Activated CD8-positive, alpha-beta memory T cell treated with anti-CD3 and anti-CD28 coated beads for 36 hours (primary cell): ENCODE measurements around the gene MAD1L1. TPM values are rescaled to one million over a fixed set of nuclear protein-coding genes. Genes with fewer than 3 reads are reported as not detected.

Experiments used
- CTCF ChIA-PET: fragments of 350-600 bp; sonication (Branson Sonifier 250); formaldehyde crosslinking; loops from one replicate; lab custom pipeline; 2021; ENCODE audit warnings: antibody characterized with exemption; lab: Charles Lee
- POLR2A ChIA-PET: fragments of 350-600 bp; sonication (Branson Sonifier 250); formaldehyde crosslinking; loops from one replicate; lab custom pipeline; 2021; ENCODE audit warnings: antibody characterized with exemption; lab: Charles Lee
- total RNA-seq, 2 experiments: library from RNA; stranded (reverse); gene quantifications; one replicate each; pipeline ENCODE4 v1.2.3, GENCODE V29; 2021

MAD1L1 gene
- total RNA-seq, 2 experiments from 2014 or later = 39.4 to 40.8 TPM

GRCh38 chr7:2225336-2225735 is 7.4 kb downstream of the MAD1L1 start:
- POLR2A ChIA-PET = no interaction called here

GRCh38 chr7:2224934-2225333 is 7.8 kb downstream of the MAD1L1 start:
- ChIA-PET CTCF (no interaction called here), POLR2A (no interaction called here)

More at GRCh38 chr7:2225336-2225735, 7.4 kb downstream of the MAD1L1 start:
- CTCF ChIA-PET = no interaction called here

GRCh38 chr7:2224491-2224928 is 8.2 kb downstream of the MAD1L1 start:
- CTCF ChIA-PET = no interaction called here
- POLR2A ChIA-PET = no interaction called here

DNA sequence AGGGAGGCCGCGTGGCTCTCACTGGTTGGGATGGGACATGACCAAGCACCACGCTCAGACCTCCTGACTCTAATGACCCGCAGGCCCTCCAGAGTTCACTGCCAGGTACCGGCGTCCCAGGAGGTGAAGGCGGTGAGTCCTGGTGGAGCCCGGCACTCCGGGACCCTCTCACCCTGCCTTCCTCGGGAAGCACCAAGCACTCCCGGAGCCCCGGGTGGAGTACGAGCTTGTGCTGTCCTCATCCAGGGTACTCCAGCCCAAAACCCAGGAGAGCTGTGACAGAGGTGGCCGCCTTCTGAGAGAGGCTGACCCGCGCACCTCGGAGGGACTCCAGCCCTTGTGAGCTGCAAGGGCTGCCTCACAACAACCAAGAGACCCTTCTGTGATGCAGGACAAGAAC is 9.4 kb downstream of the MAD1L1 start:
- ChIA-PET CTCF (no interaction called here), POLR2A (no interaction called here)

GRCh38 chr7:2222516-2222915 is 10.2 kb downstream of the MAD1L1 start:
- POLR2A ChIA-PET = no interaction called here
- CTCF ChIA-PET = no interaction called here

DNA sequence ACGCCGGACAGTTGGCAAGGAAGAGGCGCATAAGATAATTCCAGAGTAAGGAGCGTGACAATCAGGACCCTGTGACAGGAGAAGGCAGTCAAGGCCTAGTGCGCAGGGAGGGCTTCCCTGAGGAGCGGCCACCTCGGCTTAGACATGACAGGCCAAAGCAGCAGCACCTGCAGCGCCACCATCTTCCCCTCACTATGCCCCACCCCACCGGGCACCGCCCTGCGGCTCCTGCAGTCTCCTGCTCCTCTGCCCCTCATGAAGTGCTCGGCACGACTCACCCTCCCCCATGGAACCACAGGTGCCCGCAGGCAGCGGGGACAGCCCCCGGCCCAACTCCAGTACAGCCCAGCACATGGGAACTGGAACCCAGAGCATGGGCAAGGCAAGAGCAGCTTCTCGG is 11.8 kb downstream of the MAD1L1 start:
- ChIA-PET CTCF (no interaction called here), POLR2A (no interaction called here)

- CTCF ChIA-PET = no interaction called here
- POLR2A ChIA-PET = no interaction called here
Measured at GRCh38 chr7:2220506-2220905, 12.2 kb downstream of the MAD1L1 start.

DNA sequence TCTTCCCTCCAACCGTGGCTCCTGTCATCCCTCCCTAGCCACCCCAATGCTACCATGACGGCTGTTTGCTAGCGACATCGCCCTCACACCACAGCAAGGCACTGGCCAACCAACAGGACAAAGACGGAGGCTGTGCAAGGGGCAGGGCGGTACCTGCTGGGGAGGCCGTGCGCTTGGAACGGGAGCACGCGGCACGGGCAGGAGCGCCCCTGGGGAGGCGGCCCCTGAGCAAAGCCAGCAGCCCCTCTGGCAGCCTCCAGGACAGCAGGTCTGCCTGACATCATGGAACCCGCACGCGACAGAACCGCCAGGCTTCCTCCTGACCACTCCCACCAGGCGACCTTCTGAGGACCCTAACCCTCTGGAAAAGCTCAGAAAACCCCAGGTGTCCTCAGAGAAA is 12.7 kb downstream of the MAD1L1 start:
- ChIA-PET POLR2A (no interaction called here), CTCF (no interaction called here)

- ChIA-PET POLR2A (no interaction called here), CTCF (no interaction called here)
Measured at GRCh38 chr7:2219606-2220005, 13.1 kb downstream of the MAD1L1 start.

DNA sequence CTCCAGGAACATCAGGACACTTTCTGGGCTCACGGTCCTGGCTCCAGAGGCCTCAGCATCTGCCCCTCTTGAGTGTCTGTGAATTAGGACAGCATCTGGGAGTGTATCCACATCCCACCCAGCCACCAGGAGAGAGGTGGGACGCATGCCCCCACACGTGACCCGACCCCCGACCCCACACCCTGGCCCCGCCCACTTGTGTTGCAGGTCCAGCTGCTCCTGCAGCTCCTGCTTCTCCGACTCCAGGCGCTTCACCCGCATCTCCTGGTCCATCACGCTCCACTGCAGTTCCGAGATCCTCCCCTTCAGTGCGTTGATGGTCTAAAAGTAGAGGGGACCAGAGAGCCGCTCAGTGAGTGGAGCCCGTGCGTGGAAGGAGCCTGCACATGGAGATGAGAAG is 13.6 kb downstream of the MAD1L1 start:
- CTCF ChIA-PET = no interaction called here
- POLR2A ChIA-PET = no interaction called here

DNA sequence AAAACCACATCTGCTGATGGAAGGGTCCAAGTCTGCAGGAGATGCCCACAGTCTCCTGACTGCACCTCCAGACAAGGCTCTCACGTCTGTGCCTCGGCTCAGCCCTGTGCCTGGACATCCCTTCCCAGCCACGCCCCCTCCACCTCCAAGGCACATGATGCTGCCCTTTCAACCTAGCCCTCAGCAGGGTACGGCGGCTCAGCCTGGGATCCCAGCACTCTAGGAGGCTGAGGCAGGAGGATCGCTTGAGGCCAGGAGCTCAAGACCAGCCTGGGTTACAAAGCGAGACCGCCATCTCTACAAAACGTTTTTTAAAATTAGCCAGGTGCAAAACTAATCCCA is 14.3 kb downstream of the MAD1L1 start:
- ChIA-PET CTCF (no interaction called here), POLR2A (no interaction called here)

- CTCF ChIA-PET = no interaction called here
- POLR2A ChIA-PET = no interaction called here
Measured at GRCh38 chr7:2217716-2218443, 14.9 kb downstream of the MAD1L1 start.

- CTCF ChIA-PET = no interaction called here
- POLR2A ChIA-PET = no interaction called here
Measured at GRCh38 chr7:2217206-2217605, 15.5 kb downstream of the MAD1L1 start.

- CTCF ChIA-PET = no interaction called here
- POLR2A ChIA-PET = no interaction called here
Measured at GRCh38 chr7:2215851-2216250, 16.9 kb downstream of the MAD1L1 start.

DNA sequence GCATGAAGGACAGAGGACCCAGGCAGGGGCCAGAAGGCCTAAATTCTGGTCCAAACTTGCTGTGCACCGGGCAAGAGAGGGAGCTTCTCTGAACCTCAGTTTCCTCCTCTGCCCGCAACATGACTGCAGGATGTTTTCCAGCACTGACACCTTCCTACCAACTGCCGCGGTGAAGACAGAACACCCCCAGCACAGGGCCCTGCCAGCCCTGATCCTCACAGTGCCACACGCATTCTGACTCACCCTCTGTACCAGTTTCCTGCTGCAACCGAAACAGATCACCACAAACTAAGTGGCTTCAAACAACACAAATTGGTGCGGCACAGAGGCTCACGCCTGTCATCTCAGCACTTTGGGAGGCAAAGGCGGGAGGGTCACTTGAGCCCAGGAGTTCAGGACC is 18.1 kb downstream of the MAD1L1 start:
- POLR2A ChIA-PET = no interaction called here
- CTCF ChIA-PET = no interaction called here

- POLR2A ChIA-PET = no interaction called here
- CTCF ChIA-PET = no interaction called here
Measured at GRCh38 chr7:2213551-2214215, 19.1 kb downstream of the MAD1L1 start.

GRCh38 chr7:2212906-2213305 is 19.8 kb downstream of the MAD1L1 start:
- ChIA-PET POLR2A (no interaction called here), CTCF (no interaction called here)

DNA sequence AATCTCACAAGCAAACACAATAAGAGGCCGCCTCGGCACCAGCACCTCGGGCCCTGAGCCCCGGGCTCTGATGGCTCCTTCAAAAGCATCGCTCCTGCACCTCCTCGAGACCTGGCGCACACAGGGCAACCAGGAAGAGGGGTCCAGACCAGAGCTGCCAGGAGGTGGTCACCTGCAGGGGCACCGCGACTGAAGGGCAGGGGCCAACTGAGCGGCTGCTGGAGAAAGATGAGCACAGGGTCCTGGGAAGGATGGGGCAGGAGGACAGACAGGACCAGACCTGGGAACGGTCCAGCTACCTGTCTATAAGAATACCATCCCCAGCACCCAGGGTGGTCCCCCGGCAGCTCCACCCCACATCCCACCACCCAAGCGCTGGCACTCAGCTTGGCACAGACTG is 20.8 kb downstream of the MAD1L1 start:
- POLR2A ChIA-PET = no interaction called here
- CTCF ChIA-PET = no interaction called here

DNA sequence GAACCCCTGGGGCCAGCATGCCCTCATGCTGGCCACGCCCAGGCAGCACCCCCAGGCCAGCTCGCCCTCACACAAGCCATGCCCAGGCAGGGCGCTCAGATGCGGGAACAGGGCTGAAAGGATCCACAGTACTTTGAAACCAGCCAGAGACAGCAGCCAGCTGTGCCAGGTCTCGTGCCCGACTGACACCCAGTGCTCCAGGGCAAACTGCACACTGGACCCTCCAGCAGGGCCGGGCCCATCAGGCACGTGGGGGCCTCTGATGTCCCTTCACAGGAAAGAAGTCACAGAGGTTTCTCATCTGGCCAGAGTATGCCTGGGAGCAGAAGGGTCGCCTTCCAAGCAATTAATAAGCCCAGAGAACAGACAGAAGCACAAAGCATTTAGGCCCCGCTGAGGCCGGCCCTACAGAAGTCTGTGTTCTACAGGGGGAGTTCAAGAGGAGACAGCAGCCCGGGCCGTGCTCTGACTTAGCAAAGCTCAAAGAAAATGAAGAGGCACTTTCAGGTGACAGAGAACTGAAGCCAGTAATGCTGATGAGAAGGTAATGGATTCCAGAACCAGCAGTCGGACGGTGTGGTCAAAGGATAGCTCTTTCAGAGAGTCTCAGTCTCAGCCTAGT is 21.4 kb downstream of the MAD1L1 start:
- ChIA-PET CTCF (no interaction called here), POLR2A (no interaction called here)

DNA sequence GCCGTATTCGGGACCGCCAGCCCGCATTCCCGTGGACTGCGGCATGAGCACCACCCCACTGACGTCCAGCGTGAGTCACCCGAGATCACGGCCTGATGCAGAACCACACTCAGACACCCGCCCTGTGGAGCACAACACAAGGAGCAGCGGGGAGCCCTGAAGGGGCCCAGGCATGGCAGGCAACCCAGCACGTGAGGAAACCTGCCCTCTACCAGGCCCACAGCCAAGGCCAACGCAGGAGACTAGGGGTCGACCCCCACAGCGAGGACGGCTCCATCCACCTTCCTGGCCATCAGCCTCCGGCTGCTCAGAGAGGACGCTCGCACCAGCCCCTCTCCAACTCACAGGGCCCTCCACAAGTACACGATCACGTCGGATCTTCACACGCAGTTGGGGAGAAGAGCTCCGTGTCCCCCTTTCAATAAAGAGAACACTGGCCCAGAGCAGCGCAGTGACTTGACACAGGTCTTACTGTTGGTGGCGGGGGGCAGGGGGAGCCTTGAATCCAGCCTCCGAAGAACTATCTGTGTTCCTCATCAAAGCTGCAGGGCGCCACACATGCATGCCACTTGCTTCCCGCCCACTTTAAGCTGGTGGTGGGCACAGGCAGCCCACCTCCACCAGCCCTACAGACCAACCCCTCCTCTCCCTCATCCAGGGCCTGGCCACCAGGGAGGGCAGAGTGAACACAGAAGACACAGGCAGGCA is 22.0 kb downstream of the MAD1L1 start:
- CTCF ChIA-PET = no interaction called here
- POLR2A ChIA-PET = no interaction called here

DNA sequence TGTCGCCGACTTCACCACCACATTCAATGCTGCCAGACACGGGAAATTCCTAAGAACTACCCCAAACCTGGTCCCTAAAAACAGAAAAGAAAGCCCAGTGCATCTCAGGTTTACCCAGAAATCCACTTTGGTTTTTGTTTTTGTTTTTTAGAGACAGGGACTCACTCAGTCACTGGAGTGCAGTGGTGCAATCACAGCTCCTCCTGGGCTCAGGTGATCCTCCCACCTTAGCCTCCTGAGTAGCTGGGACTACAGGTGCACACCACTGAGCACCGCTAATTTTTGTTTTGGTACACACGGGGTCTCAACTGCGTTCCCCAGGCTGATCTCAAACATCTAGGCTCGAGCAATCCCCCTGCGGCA is 22.8 kb downstream of the MAD1L1 start:
- POLR2A ChIA-PET = no interaction called here

More for the DNA sequence above, 22.8 kb downstream of the MAD1L1 start:
- CTCF ChIA-PET = no interaction called here
